Bone marrow (tissue), 2 donors: ENCODE results near the gene PRXL2B.
"Not testable (repeated sequence)": the region's sequence is repeated elsewhere in the genome, so short reads cannot be mapped to it uniquely, and the experiment has no call there.

Source experiments
- DNase-seq, 2 donors: peaks; one replicate each; lab custom pipeline; 2025; lab: John Stamatoyannopoulos, UW

Gene PRXL2B

DNA sequence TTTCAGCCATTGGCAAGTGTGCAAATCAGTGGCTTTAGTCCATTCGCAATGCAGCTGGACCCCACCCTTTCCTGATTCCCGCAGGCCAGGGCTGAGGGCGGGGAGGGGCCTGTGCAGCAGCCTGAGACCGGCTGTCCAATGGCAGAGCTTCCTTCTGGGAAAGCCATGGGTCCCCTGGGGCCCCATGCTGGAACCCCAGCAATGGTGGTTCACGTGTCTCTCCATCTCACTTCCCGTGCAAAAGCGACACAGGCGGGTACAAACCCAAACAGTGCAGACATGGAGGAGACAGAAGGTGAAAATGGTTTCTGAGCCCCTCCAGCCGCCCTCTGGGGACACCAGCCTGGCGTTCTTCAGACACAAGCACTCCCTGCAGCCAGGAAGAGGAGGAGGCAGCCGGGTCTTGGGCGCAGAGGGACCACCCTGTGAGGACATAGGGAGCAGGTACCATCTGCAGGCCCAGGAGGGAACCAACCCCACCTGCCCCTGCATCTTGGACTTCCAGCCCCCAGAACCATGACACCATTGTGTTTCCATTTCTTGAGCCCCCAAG is 36.2 kb upstream of the PRXL2B start:
- DNase-seq: not testable (repeated sequence)

DNA sequence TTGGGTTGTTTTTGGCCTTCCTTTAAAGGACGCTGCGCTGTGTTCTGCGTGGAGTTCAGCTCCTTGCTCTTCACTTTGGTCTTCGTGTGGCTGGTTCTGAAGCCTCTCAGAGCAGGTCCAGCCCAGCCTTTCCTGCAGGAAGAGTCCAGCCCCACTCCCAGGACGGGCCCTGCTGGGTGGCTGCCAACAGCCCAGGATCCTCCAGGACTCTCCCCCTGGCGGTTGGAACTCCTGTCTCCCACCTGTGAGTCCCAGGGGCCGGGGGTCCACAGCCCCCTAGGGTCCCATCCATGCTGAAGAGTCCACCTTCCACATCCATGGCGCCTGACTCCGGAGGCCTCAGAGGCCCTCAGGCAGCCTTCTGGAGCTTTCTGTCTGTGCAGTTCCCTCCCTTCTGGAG is 35.0 kb upstream of the PRXL2B start:
- DNase-seq: not testable (repeated sequence)

DNA sequence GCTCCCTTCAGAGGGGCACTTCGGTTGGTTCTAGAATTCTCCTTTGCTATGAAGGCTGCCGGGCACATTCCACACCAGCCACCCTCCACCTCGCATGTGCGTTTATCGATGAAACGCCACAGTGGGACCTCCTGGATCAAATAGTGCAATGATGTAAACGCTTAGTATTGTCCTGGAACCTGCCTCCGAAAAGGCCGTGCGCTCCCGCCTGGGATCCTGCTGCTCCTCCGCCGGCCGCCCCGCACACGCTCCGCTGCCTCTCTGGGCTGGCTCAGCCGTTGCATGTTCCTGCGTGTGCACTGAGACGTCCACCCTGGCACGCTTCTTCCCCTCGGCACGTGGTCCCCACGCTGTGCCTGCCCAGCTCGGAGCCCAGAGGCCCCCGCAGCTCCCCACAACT is 34.4 kb upstream of the PRXL2B start:
- no peak for DNase-seq

DNA sequence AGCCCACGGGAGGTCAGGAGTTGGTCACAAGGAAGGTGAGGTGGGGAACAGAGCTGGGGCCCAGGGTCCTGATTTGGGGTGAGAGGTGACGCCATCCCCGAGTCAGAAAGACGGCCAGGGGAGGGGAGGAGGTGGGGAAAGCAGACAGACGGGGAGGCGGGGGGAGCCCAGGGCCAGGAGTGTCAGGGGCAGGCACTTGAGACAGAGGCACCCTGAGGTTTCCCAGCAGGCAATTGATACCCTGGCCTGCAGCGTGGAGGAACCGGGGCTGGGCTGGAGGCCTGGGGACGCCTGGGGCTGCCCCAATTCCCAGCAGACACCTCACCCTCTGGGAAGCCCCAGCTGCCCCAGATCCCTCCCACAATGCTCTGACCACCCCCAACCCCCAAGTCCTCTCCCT is 33.5 kb upstream of the PRXL2B start:
- DNase-seq: not testable (repeated sequence)

DNA sequence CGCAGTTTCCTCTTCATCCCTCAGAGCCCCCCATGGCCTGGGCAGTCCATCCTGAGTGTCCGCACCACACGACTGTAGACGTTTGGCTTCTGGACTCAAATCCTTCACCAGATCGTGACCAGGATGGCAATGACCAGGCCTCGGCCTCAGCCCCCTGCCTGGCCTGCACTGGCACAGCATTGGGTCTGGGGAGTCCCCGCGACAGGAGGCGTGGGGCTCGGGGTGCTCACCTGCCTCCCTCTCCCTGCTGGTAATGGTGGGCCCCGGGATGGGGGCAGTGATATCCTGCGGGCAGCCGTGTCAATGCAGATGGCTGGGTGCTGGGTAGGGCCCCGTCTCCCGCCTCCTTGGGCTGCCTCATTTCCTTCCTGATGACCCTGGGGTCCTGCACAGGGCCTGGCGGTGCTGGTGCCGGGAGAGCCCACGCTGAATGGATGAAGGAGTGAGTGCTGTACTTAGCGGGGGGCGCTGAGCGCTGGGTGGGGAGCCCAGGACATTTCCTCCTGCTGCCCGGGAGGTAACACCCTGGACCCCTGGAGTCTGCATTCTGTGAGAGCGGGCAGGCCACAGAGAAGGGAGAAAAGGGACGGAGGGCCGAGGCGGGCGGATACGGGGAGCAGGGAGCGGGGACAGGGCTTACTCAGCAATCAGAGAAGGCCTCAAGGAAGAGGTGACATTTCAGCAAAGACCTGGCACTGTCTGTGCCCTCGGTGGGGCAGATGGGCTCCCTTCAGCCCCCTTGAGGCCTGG is 32.5 kb upstream of the PRXL2B start:
- no peak for DNase-seq

DNA sequence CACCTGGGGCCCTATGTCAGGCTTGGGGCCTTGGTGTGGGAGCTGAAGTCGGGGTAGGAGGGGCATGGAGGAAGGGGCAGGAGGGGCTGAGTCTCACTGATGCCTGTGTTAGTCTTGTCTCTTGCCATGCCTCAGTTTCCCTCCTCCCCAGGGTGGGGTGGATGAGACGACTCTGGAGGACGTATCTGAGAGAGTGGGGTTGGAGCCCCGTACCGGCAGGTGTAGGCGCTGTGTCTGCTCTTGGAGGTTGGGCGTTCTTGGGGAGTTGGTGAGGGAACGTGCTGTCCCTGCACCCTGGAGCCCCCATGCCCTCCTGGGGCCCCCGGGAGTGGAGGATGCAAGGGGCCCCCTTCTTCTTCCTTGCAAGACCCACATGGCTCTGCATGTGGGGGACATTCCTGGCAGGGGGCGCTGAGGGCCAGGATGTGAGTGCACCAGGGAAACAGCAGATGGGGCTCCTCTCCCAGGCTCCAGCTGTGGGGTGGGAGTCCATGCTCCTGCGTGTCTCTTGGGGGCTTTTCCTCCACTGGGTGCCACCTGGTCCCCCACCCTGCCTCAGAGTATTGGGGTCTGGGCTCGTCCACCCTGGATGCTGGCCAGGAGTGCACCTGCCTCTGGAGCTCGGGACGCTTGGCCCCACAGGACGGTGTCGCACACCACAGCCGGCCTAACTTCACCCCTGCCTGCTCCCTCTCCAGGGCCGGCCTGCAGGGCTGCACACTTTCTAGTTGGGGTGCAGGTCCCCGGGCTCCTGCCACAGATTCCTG is 31.8 kb upstream of the PRXL2B start:
- no peak for DNase-seq

DNA sequence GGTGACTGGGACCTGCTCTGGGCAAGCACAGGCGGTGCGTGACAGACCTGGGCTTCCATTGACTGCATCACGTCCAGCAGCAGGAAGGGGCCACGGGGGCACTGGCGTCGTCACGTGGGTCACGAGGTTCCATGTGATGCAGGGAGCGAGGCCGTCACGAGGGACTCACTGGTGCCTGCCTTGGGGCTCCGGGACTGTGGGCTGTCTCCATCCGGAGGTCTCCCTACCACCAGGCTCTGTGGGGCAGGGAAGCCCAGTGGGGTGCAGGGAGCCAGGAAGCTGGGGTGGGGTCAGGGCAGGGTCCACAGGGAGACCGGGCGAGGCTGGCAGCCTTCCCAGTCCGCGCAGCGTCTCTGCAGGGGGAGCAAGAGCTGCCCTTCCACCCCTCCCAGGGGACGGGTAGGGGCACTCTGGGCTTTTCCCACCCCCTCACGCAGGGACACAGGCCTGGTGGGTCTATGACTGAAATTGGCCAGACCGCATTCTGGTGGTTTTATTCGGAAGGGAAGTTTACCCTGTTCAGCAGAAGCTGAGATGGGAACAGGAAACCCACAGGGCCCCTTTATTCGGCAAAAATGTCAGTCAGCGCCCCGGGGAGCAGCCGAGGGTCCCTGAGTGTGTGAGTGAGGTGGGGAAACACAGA is 30.8 kb upstream of the PRXL2B start:
- DNase-seq: peak; percentile 62 to 73

DNA sequence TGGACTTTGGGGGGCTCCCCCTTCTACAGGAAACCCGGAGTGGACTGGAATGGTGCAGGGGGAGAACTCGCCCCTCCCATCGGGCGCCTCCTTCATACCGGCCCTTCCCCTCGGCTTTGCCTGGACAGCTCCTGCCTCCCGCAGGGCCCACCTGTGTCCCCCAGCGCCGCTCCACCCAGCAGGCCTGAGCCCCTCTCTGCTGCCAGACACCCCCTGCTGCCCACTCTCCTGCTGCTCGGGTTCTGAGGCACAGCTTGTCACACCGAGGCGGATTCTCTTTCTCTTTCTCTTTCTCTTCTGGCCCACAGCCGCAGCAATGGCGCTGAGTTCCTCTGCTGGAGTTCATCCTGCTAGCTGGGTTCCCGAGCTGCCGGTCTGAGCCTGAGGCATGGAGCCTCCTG is 30.3 kb upstream of the PRXL2B start, which contains the start of gene TNFRSF14:
TSS of gene TNFRSF14 (plus strand) at position 95 of the 401 bp plus-strand sequence. CDS start at position 389, 294 bp downstream.
- DNase-seq: peak; percentile 75 to 88

DNA sequence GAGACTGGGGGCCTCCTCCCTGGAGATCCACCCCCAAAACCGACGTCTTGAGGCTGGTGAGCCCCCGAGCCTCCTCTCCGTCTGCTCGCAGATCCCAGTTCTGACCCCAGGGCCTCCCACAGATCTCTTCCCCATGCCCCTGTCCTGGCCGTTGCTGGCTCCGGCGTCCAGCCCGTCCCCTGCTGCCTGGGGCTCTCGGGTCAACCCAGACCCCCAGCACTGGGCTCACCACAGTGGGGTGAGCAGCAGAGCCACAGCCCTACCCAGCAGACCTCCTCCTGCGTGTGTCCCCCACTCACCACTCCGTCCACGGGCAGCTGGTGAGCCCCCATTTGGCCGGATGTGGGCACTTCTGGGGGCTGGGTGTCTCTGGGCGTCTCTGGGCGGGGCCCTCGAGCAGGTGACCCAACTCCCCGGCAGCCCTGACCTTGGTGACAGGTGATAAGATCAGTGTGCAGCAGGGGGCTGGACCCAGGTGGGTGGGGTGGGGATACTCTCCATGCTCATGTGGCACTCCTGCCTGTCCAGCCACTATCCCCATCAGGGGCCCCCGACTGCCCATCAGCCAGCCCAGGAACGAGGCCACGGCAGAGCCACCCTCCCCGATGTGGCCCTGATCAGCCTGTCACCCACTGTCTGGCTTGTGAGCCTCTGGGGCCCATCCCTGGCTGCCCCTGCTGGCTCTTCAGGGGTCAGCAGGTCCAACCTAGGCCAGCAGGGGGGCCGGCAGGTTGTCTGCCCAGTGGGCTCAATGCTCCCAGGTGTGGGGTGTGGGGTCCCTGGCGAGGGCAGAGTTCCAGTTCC is 29.7 kb upstream of the PRXL2B start:
- DNase-seq: no peak

DNA sequence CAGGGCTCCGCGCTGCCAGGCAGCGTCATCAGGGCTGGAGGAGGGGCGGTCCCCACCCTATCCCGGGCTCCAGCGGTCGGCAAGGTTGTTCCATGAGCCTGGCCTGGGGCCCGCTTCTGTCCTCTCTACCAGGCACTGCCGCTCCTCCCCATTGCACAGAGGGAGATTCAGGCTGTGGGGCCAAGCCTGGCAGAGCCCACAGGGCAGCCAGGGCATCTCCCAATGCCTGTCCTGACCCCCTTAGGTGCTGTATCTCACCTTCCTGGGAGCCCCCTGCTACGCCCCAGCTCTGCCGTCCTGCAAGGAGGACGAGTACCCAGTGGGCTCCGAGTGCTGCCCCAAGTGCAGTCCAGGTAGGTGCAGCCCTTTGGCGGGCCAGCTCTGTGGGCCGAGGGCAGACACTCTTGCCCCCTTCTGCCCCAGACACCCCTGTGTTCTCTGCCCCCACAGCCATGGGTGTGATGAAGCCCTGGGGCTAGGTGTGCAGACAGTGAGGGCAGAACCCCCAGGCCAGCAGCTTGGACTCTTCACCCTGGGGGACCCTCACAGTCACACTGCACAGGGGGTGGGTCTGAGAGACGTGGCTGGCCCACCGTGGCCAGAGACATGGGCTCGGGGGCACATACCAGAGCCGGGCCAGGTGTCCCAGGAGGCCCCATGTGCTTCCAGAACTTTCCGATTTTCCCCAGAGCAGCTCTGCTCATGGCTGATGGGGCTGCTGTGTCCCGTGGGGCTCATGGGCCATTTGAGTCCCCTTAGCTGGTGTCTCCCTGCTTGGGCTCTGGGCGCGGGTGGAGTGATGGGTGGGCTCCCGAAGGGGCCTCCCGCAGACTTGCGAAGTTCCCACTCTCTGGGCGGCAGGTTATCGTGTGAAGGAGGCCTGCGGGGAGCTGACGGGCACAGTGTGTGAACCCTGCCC is 28.8 kb upstream of the PRXL2B start:
- no peak for DNase-seq

DNA sequence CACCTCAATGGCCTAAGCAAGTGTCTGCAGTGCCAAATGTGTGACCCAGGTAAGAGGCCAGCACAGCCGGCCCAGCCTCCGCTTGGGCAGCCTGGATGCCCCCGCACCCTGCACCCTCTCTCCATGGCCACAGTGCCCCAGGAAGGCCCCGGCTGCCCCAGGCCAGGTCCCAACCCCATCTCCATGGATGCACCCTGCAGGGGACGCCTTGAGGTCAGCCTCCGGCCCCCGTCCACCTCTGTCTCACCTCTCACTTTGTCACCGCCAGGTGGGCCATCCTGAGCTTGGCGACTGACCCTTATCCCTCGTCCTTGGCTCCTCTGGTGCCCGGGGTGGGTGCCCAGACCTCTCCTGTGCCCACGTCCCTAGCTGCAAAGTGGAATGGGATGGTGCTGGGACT is 28.2 kb upstream of the PRXL2B start:
- DNase-seq: no peak

DNA sequence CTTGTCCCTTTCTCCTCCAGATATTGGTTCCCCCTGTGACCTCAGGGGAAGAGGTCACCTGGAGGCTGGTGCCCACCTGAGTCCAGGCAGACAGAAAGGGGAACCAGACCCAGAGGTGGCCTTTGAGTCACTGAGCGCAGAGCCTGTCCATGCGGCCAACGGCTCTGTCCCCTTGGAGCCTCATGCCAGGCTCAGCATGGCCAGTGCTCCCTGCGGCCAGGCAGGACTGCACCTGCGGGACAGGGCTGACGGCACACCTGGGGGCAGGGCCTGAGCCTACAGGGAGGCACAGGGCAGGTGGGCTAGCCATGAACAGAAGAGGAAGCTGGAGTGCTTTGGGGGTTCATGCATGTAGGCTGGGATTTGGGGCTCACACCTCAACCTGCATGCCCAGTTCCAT is 27.7 kb upstream of the PRXL2B start:
- no peak for DNase-seq

DNA sequence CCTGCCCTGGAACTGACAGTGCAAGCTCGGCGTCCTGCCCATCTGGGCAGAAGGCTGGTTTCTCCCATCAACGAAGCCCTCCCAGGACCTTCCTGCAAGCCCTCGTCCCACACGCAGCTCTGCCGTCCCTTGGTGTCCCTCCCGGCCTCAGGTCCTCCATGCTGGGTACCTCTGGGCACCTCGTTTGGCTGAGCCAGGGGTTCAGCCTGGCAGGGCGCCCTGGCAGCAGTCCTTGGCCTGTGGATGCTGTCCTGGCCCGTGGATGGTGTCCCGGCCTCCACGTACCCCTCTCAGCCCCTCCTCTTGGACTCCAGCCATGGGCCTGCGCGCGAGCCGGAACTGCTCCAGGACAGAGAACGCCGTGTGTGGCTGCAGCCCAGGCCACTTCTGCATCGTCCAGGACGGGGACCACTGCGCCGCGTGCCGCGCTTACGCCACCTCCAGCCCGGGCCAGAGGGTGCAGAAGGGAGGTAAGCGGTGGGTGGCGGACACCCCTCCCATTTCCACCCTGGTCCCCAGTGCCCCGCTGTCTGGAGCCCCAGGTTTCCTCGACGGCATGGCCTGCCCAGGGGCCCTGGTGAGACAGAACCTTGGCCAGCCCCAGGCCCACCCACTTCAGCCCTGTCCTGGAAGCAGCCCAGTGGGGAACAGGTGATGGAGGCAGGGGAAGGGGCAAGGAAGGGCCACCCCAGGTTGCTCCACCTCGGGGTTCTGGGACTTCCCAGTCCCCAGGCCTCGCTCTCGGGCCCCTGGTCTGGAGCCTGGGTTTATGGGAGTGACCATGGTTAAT is 26.9 kb upstream of the PRXL2B start:
- no peak for DNase-seq

DNA sequence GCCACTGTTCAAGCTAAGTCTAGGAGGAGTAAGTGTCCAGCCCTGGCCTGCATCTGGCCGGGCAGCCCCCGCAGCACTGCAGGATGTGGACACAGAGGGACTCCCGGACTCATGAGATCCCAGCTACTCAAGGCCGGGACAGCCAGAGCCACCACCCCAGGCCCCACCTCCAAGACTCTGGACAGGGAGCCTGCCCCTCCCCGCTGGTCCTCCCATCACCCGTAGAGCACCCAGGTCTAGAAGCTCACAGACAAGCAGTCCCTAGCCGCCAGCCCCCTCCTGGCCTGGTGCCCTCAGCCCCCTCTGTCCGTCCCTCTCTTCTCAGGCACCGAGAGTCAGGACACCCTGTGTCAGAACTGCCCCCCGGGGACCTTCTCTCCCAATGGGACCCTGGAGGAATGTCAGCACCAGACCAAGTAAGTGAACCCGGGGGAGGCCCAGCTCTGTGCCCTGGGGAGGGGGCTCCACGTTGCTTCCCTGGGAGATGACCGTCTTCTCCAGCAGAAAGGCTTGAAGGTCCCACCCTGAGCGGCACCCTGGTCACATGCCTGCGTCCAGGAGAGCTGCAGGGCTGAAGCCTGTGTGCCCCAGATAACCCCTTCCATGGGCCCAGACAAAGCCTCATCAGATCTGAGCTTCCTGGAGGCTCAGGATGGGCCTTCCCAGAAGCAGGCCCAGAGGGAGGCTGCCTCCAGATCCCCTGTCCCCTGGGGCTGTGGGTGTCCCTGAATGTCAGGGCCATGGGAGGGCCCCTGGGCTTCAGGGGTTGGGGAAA is 26.1 kb upstream of the PRXL2B start:
- no peak for DNase-seq

DNA sequence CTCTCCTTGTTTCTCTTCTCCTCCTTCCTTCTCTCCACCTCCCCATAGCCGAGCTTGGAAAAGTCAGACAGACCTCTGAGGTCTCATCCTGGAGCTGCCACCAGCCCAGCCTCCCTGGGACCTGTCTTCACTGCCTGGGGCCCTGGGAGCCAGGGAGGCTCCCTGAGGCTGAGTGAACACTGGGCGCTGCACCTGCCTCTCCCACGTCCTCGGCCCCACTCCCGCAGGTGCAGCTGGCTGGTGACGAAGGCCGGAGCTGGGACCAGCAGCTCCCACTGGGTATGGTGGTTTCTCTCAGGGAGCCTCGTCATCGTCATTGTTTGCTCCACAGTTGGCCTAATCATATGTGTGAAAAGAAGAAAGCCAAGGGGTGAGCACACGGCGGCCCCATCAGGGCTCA is 25.1 kb upstream of the PRXL2B start:
- no peak for DNase-seq

DNA sequence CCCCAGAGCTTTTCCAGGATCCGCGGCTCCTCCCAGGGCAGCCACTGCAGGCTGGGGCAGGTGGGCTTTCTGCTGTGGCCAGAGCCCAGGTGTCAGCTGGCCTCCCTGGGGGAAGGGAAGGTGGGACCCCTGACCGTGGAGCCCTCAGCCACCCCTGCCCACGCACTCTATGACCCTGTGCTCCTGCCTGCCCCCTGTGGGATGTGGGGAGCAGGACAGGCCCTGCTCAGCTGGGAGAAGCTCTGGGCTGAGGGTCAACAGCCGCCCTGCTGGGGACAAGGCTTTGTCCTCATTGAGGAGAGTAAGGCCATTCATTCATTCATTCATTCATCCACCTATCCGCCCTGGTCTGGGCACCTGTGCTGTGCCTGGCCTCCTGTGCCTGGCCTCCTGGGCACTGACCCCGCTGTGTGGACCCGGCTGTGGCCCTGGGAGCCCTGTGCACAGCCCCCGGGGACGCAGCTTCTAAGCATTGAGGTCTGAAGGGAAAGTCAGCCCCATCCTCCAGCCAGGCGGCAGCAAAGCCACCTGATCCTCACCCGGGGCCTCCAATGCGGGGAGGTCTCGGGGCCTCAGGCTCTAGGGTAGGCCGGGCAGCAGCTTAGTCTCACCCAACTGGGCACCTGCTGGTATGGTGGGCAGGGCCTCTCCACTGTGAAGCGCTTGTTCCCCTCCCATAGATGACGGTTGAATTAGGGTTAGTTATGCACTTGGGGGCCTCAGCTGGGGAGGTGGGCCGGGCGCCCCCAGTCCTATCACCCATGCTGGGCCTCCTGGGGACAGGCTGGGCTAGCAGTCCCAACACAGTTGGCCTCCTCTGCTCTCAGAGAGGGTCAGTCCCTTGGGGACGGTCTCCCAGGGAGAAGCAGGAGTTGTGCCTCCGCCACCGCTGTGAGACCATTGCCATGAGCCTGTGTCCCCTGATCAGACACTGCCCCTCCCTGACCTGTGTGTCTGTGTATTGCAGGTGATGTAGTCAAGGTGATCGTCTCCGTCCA is 24.4 kb upstream of the PRXL2B start:
- DNase-seq: no peak

DNA sequence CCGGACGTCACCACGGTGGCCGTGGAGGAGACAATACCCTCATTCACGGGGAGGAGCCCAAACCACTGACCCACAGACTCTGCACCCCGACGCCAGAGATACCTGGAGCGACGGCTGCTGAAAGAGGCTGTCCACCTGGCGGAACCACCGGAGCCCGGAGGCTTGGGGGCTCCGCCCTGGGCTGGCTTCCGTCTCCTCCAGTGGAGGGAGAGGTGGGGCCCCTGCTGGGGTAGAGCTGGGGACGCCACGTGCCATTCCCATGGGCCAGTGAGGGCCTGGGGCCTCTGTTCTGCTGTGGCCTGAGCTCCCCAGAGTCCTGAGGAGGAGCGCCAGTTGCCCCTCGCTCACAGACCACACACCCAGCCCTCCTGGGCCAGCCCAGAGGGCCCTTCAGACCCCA is 23.4 kb upstream of the PRXL2B start:
- no peak for DNase-seq
